ENCODE data around the gene NSUN6.

Gene NSUN6

DNA sequence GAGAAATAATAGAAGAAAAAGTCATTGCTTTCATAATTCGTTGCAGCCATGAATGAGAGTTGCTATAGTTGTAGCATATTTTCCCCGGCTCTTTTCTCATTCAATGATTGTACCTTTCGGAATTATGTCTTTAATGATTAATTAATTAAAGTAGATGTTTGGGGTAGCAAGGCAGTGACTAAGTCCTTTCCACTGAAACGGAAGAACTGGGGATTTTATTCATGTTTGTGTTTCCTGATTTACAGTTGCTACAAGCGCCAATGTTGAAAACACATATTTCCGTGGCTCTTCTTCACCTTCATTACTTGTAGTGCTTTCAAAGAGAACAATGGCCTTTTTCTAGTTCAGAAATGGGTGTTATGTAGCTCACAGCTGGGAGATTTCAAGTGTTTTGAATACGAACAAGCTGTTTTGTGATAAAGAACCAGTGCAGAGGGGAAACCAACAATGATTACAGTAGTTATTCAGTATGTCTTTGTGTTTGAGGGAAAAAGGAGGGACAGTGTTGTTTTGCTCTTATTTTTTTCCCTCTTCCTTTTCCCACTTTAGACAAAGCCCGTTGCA, 153.5 kb downstream of the NSUN6 start:
- DNase-seq: no peak

All from CD4-positive, alpha-beta T cell treated with Interleukin-4 for 1 hour (primary cell).